Activated B cell treated with CpG ODN at 0.5 μM for 24 hours (primary cell): ENCODE results near the gene GFOD2. TPM values are rescaled to one million over a fixed set of nuclear protein-coding genes. Genes with fewer than 3 reads are reported as not detected.

Experiments
- ATAC-seq: fragments of 200-7000 bp; cut with Tn5 transposase; one replicate; pipeline ENCODE4 v1.10.0; 2021; ENCODE audit warnings: low read depth, mild to moderate bottlenecking, moderate library complexity
- CTCF ChIA-PET: fragments of 350-600 bp; sonication (Branson Sonifier 250); formaldehyde crosslinking; loops from one replicate; lab custom pipeline; 2021; ENCODE audit warnings: antibody characterized with exemption; lab: Charles Lee
- POLR2A ChIA-PET: fragments of 350-600 bp; sonication (Branson Sonifier 250); formaldehyde crosslinking; loops from one replicate; lab custom pipeline; 2021; ENCODE audit warnings: antibody characterized with exemption; lab: Charles Lee
- DNase-seq: peaks from one replicate; pipeline ENCODE4 v3.0.0; 2022
- H3K27ac Mint-ChIP-seq: one replicate; pipeline ENCODE4 v1.8.0; 2020; ENCODE audit warnings: mixed read lengths
- H3K27me3 Mint-ChIP-seq: one replicate; pipeline ENCODE4 v1.8.0; 2021; ENCODE audit warnings: mixed read lengths
- H3K36me3 Mint-ChIP-seq: one replicate; pipeline ENCODE4 v1.8.0; 2021; ENCODE audit warnings: low read depth, mixed read lengths
- H3K4me1 Mint-ChIP-seq: one replicate; pipeline ENCODE4 v1.8.0; 2021; ENCODE audit warnings: mixed read lengths
- H3K4me3 Mint-ChIP-seq: one replicate; pipeline ENCODE4 v1.8.0; 2020; ENCODE audit warnings: mild to moderate bottlenecking, mixed read lengths
- H3K9me3 Mint-ChIP-seq: one replicate; pipeline ENCODE4 v1.8.0; 2020; ENCODE audit warnings: mixed read lengths
- intact Hi-C: fragments of 100-400 bp; cut with micrococcal nuclease; formaldehyde crosslinking; loops from one replicate; pipeline ENCODE4 v1.15.1; 2024
- total RNA-seq: library from RNA; stranded (reverse); gene quantifications from 2 replicates; pipeline ENCODE4 v1.2.3, GENCODE V29; 2022
- TF ChIP-seq, protein P1 (sequence below): fragments of 200-600 bp; IDR thresholded peaks from one replicate; pipeline ENCODE4 v1.8.0; 2022; ENCODE audit warnings: antibody characterized with exemption, mild to moderate bottlenecking

Gene GFOD2
- total RNA-seq, 1 donor from 2014 or later = 12.6 TPM

- ATAC-seq (no peak), DNase-seq (no peak)
- H3K9me3 Mint-ChIP-seq = no peaks in the 10 kb centered on the region
- H3K4me3 Mint-ChIP-seq = no peak overlapping the region
- peaks cover 74% of the 10 kb centered on the region for H3K36me3 Mint-ChIP-seq
- ChIA-PET CTCF (interaction anchor here (0.6 to 1.4 kb wide), 2 partner anchors 105 to 164 kb away, joined by 3 to 5 read pairs; no protein-coding TSS in a partner anchor), POLR2A (interaction anchor here (2.8 kb wide), 1 partner anchor 8 kb away, joined by 9 read pairs; the partner anchor contains the start of gene ACD)
- no peaks in the 10 kb centered on the region for H3K27me3 Mint-ChIP-seq
- TF ChIP-seq, protein P1, sequence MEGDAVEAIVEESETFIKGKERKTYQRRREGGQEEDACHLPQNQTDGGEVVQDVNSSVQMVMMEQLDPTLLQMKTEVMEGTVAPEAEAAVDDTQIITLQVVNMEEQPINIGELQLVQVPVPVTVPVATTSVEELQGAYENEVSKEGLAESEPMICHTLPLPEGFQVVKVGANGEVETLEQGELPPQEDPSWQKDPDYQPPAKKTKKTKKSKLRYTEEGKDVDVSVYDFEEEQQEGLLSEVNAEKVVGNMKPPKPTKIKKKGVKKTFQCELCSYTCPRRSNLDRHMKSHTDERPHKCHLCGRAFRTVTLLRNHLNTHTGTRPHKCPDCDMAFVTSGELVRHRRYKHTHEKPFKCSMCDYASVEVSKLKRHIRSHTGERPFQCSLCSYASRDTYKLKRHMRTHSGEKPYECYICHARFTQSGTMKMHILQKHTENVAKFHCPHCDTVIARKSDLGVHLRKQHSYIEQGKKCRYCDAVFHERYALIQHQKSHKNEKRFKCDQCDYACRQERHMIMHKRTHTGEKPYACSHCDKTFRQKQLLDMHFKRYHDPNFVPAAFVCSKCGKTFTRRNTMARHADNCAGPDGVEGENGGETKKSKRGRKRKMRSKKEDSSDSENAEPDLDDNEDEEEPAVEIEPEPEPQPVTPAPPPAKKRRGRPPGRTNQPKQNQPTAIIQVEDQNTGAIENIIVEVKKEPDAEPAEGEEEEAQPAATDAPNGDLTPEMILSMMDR = no peak
- no peak overlapping the region for H3K27ac Mint-ChIP-seq
- intact Hi-C loops = no loop called here
- H3K4me1 Mint-ChIP-seq = peaks cover 7% of the 10 kb centered on the region
Observed at GRCh38 chr16:67651847-67652246, 67.3 kb downstream of the GFOD2 start.

DNA sequence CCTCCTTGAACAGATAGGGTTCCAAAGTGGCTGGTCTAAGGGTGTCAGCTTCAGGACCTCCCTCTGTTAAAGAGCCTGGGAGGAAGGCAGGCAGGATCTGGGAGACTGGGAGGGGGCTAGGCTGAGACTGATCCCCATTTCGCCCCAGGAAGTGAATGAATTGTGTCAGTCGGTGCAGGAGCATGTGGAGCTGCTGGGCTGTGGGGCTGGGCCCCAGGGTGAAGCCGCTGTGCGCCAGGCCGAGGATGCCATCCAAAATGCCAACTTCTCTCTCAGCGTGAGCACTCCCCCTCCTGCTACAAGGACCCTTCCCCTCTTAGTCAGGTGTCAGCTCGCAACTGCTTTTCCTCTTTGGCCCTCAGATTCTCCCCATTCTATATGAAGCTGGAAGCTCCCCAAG lies 68.1 kb downstream of the GFOD2 start:
- TF ChIP-seq, protein P1 = no peak

GRCh38 chr16:67650023-67650422 lies 69.1 kb downstream of the GFOD2 start:
- CTCF ChIA-PET = interaction anchor here (1.0 kb wide), 1 partner anchor 103 kb away, joined by 3 read pairs; no protein-coding TSS in a partner anchor
- Mint-ChIP-seq H3K4me3 (no peak overlapping the region), H3K36me3 (peaks cover 59% of the 10 kb centered on the region), H3K4me1 (peaks cover 14% of the 10 kb centered on the region), H3K27ac (no peak overlapping the region), H3K9me3 (no peaks in the 10 kb centered on the region), H3K27me3 (no peaks in the 10 kb centered on the region)
- TF ChIP-seq, protein P1 = no peak
- POLR2A ChIA-PET = interaction anchor here (0.6 to 2.8 kb wide), 2 partner anchors 10 to 178 kb away, joined by 3 to 9 read pairs; partner anchors contain the start of gene ACD
- DNase-seq (no peak), ATAC-seq (no peak)
- intact Hi-C loops = no loop called here

More for the DNA sequence above, 68.1 kb downstream of the GFOD2 start:
- POLR2A ChIA-PET = interaction anchor here (1.2 to 2.8 kb wide), 2 partner anchors 8 to 9 kb away, joined by 4 to 9 read pairs; partner anchors contain the start of gene ACD
- CTCF ChIA-PET = interaction anchor here (1.0 kb wide), 1 partner anchor 104 kb away, joined by 3 read pairs; no protein-coding TSS in a partner anchor
- Mint-ChIP-seq H3K4me1 (peaks cover 10% of the 10 kb centered on the region), H3K9me3 (no peaks in the 10 kb centered on the region), H3K27ac (no peak overlapping the region), H3K27me3 (no peaks in the 10 kb centered on the region), H3K4me3 (no peak overlapping the region), H3K36me3 (peaks cover 69% of the 10 kb centered on the region)
- DNase-seq = no peak
- intact Hi-C loops = no loop called here
- no peak for ATAC-seq

GRCh38 chr16:67649494-67649931 lies 69.6 kb downstream of the GFOD2 start:
- ChIA-PET POLR2A (interaction anchor here (2.8 kb wide), 1 partner anchor 11 kb away, joined by 9 read pairs; the partner anchor contains the start of gene ACD), CTCF (no interaction called here)
- Mint-ChIP-seq H3K27me3 (no peaks in the 10 kb centered on the region), H3K9me3 (no peaks in the 10 kb centered on the region), H3K4me1 (peaks cover 15% of the 10 kb centered on the region), H3K27ac (no peak overlapping the region), H3K36me3 (peaks cover 54% of the 10 kb centered on the region), H3K4me3 (no peak overlapping the region)
- DNase-seq = no peak
- intact Hi-C loops = no loop called here
- no peak for ATAC-seq
- TF ChIP-seq, protein P1 = no peak

DNA sequence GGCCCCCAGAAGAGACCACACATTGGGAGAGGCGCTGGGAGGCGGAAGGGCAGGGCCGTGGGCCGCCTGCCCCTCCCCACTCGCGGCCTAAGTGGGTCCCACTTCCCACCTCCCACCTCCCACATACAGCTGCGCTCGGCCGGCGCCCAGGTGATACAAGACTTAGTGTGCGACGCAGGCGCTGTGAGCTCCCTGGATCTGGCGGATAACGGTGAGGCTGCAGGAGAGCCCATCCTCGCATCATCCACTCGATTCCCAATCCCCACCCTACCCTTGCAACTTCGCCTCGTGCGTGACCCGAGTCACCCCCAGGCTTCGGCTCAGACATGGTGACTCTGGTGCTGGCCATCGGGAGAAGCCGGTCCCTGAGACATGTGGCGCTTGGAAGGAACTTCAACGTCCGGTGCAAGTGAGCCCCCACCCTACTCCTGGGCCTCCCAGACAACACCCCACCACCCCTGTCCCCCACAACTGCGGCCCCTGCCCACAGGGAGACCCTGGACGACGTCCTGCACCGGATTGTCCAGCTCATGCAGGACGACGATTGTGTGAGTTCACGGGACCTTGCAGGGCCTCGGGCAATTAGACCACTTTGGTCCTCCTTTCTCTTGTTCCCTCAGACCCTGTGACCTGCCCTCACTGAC lies 70.2 kb downstream of the GFOD2 start:
- Mint-ChIP-seq H3K36me3 (peaks cover 50% of the 10 kb centered on the region), H3K4me1 (peaks cover 20% of the 10 kb centered on the region), H3K27ac (no peak overlapping the region), H3K4me3 (no peak overlapping the region), H3K9me3 (no peaks in the 10 kb centered on the region), H3K27me3 (no peaks in the 10 kb centered on the region)
- TF ChIP-seq, protein P1 = no peak
- ATAC-seq (no peak), DNase-seq (no peak)
- intact Hi-C loops = no loop called here
- CTCF ChIA-PET = no interaction called here
- POLR2A ChIA-PET = interaction anchor here (4.9 kb wide), 1 partner anchor 10 kb away, joined by 32 read pairs; the partner anchor contains the start of genes ACD and PARD6A
